Measurements from ENCODE around the gene KIZ.

KIZ gene

GRCh38 chr20:21272279-21272678 is 146.4 kb downstream of the KIZ start:
- DNase-seq: no peak

DNA sequence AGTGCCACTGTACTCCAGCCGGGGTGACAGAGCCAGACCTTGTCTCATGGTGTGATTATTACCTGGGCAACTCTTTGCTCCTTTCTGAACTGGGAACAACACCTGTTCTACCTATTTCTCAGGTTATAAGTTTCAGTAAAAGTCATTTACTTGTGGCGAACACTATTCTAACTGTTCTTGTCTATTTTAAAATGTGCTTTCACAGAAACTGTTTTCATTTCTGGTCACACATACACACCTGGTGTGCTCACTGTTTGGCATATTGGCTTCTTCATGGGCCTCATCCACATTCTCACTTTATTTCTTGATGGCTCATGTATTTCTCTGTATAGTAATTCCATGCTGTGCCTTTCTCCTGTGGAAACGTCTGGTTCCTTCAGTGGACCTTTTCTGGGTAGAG is 146.8 kb downstream of the KIZ start:
- DNase-seq: no peak

- no peak for DNase-seq
Measured at GRCh38 chr20:21273755-21274386, 148.0 kb downstream of the KIZ start.

DNA sequence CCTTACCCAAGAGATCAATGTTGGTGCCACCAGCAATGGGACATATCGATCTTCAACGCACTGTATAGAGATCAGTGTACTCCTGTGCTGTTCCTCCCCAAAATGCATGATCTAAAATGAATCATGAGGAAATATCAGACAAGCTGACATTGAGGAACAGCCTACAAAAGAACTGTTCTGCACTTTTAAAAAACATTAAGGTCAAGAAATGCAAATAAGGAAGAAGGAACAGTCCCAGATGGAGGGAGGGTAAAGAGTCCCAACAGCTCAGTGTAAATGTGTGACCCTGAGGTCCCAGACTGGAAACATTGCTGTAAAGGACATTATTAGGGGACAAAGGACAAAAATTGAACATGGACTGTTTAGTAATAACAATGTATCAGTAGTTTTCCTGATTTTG is 152.9 kb downstream of the KIZ start:
- DNase-seq: no peak

- no peak for DNase-seq
Measured at GRCh38 chr20:21279706-21280521, 154.0 kb downstream of the KIZ start.

GRCh38 chr20:21280522-21281016 is 154.7 kb downstream of the KIZ start:
- no peak for DNase-seq

- no peak for DNase-seq
Measured at GRCh38 chr20:21286775-21287174, 160.9 kb downstream of the KIZ start.

DNA sequence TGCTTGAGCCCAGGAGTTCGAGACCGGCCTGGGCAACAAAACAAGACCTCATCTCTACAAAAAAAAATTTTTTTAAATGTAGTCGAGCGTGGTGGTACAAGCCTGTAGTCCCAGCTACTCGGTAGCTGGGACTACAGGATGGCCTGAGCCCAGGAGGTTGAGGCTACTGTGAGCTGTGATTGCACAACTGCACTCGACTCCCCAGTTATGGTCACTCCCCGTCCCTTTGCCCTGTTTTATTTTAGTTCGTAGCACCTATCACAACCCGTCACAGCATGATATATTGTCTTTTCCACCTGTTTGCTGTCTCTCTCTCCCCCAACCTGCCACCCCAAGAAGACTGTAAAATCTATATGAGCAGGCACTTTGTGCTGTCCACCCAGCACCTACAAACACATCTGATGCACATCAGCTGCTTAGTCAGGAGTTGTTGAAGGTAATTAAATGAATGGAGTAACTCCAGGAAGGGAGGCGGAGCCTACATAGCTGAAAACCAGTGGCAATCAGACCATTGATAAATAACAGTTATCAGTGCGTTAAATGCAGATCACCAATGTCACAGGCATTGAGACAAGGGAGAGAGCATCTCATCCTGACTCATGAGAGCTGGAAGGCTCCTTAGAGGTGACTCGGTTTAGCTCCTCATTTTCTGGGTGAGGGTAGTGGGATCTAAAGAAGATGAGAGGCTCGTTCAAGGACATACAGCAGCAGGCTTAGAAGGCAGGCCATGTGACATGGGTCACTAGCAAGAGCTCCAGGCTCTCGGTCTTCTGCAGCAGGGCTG is 162.9 kb downstream of the KIZ start:
- no peak for DNase-seq

DNA sequence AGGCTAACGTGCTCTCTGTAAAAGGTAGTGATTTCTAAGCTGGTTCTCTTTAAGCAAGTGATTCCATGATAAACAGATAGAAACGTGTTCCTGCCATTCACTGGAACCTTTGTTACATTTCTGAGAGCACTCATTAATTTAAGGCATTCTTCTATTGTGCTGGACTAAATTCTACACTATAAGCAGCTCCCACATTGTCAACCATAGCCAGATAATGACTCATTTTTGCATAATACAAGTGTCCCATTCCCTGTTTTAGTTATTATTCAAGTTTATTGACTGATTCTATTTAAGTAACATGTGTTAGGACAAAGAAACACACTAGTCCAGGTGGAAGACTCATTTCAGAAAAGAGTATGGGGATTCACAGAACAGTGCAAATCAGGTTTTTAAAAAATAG is 163.8 kb downstream of the KIZ start:
- no peak for DNase-seq

DNA sequence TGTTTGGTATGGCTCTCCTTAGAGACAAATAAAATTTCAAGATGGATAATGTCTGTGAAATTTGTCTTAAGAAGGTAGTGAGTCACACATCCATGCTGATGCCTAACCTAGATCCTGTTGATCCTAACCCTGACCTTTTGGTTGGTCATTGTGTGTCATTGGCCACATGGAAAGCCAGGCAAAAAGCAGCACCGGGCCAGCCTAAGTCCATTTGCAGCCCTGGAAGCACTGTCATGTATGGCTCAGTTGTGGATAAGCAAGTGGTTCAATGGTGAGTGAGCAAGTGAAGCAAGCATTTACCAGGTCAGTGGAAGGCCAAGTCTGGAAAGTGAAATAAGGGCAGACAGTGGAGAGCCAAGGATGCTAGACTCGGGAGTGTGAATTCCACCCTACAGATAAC is 165.1 kb downstream of the KIZ start:
- no peak for DNase-seq

- no peak for DNase-seq
Measured at GRCh38 chr20:21294755-21295154, 168.9 kb downstream of the KIZ start.

Data from GF-D8 (cell line).